Coronary artery (tissue), 2 donors: ENCODE measurements around the gene HTRA2.
"Not testable (repeated sequence)": the region's sequence is repeated elsewhere in the genome, so short reads cannot be mapped to it uniquely, and the experiment has no call there.

Source experiments
- DNase-seq: peaks from one replicate; pipeline ENCODE4 v3.0.0-alpha.2; 2017; ENCODE audit warnings: low spot score
- H3K27ac ChIP-seq, 2 donors: fragments of 200-600 bp; sonication (generic); one replicate each; pipeline ENCODE4 v1.5.1; 2016 to 2019
- H3K4me3 ChIP-seq: fragments of 200-600 bp; sonication (generic); 2 replicates; pipeline ENCODE4 v1.5.1; 2016; ENCODE audit warnings: mild to moderate bottlenecking, moderate library complexity
- CTCF ChIP-seq: fragments of 200-600 bp; sonication (generic); IDR thresholded peaks from one replicate; pipeline ENCODE4 v1.5.1; 2019; ENCODE audit warnings: antibody characterized with exemption

HTRA2 gene

GRCh38 chr2:74559912-74560311 is 30.2 kb downstream of the HTRA2 start:
- H3K4me3 ChIP-seq = no peak overlapping the region
- peak; percentile 43 for DNase-seq
- TF ChIP-seq CTCF = no peak
- no peak overlapping the region for H3K27ac ChIP-seq

GRCh38 chr2:74560591-74560990 is 30.9 kb downstream of the HTRA2 start:
- no peak overlapping the region for H3K4me3 ChIP-seq
- no peak for TF ChIP-seq CTCF
- DNase-seq = peak; percentile 62
- no peak overlapping the region for H3K27ac ChIP-seq

- not testable (repeated sequence) for H3K27ac ChIP-seq, H3K4me3 ChIP-seq, DNase-seq
Measured at GRCh38 chr2:74561022-74561421, 31.3 kb downstream of the HTRA2 start.

- peak; percentile 58 for DNase-seq
- TF ChIP-seq CTCF = no peak
- Histone ChIP-seq H3K4me3 (no peak overlapping the region), H3K27ac (no peak overlapping the region)
Measured at GRCh38 chr2:74562126-74562775, 32.5 kb downstream of the HTRA2 start.

GRCh38 chr2:74564222-74564621 is 34.5 kb downstream of the HTRA2 start:
- TF ChIP-seq CTCF = no peak
- no peak overlapping the region for H3K4me3 ChIP-seq
- peak; percentile 31 for DNase-seq
- H3K27ac ChIP-seq = no peak overlapping the region

- no peak overlapping the region for H3K4me3 ChIP-seq
- TF ChIP-seq CTCF = no peak
- no peak for DNase-seq
- peak overlapping the region in 1 of 2 donors; percentile 7 for H3K27ac ChIP-seq
Measured at GRCh38 chr2:74566076-74566753, 36.5 kb downstream of the HTRA2 start.

GRCh38 chr2:74566754-74567085 is 37.0 kb downstream of the HTRA2 start:
- peak; percentile 22 for DNase-seq
- no peak for TF ChIP-seq CTCF
- Histone ChIP-seq H3K27ac (peak overlapping the region in 1 of 2 donors; percentile 7), H3K4me3 (no peak overlapping the region)
